HepG2 (cell line): ENCODE results near the gene STAB2. TPM values are rescaled to one million over a fixed set of nuclear protein-coding genes. Genes with fewer than 3 reads are reported as not detected.

Experiments
- ATAC-seq: fragments of 200-7000 bp; cut with Tn5 transposase; 3 replicates; pipeline ENCODE4 v1.9.1; 2020; ENCODE audit warnings: mild to moderate bottlenecking, moderate library complexity
- BruUV-seq: library from RNA; stranded (reverse); fragments of 400-500 nt; replicated peaks from 2 replicates; lab custom pipeline; 2021; lab: Mats Ljungman, UMichigan
- CTCF ChIA-PET: fragments of 300-600 bp; formaldehyde crosslinking; extraction: SDS; loops from one replicate; lab custom pipeline; 2021; ENCODE audit warnings: low total read pairs, inconsistent platforms, low intra/inter-chr PET ratio; lab: Yijun Ruan, JAX
- POLR2A ChIA-PET: fragments of 350-600 bp; sonication (Branson Sonifier 250); formaldehyde crosslinking; loops from one replicate; lab custom pipeline; 2020; ENCODE audit warnings: antibody characterized with exemption, inconsistent platforms; lab: Yijun Ruan, JAX
- DNase-seq: peaks from one replicate; pipeline ENCODE4 v3.0.0-alpha.2; 2015; ENCODE audit warnings: low spot score
- FAIRE-seq: peaks from 3 replicates; lab custom pipeline; 2011; peaks lifted over from hg19 to GRCh38; lab: Jason Lieb, UNC
- H2AFZ ChIP-seq: one replicate; pipeline ENCODE4 v1.6.1; 2011; ENCODE audit warnings: low read length, inconsistent platforms
- H3K27ac ChIP-seq: fragments of 300-600 bp; 3 replicates; pipeline ENCODE4 v1.8.0; 2011; ENCODE audit warnings: mixed run types, mild to moderate bottlenecking, mixed read lengths, low read length, inconsistent platforms; ENCODE audit not compliant: insufficient read depth; ENCODE audit errors: extremely low read length
- H3K27me3 ChIP-seq, 2 experiments: fragments of 200-600 bp in 1 of 2; 2 replicates in 1 of 2; 3 replicates in 1 of 2; pipeline versions ENCODE4 v1.6.0 to v1.8.0; 2011; ENCODE audit warnings: low read length in 2 of 2, mild to moderate bottlenecking in 2 of 2, moderate library complexity in 2 of 2, inconsistent platforms in 1 of 2; ENCODE audit not compliant: insufficient read depth in 2 of 2, control insufficient read depth in 1 of 2
- H3K36me3 ChIP-seq, 2 experiments: fragments of 200-600 bp in 1 of 2; replicated peaks in 1 of 2; 2 replicates in 1 of 2; 3 replicates in 1 of 2; pipeline versions ENCODE4 v1.5.1 to v1.8.0; 2011; ENCODE audit warnings: low read length in 2 of 2, inconsistent platforms in 1 of 2; ENCODE audit not compliant: insufficient read depth in 2 of 2, control insufficient read depth in 1 of 2
- H3K4me1 ChIP-seq: 2 replicates; pipeline ENCODE4 v1.5.1; 2012; ENCODE audit warnings: low read length, inconsistent platforms; ENCODE audit not compliant: insufficient read depth
- H3K4me2 ChIP-seq: 2 replicates; pipeline ENCODE4 v1.6.0; 2011; ENCODE audit warnings: low read depth, low read length, inconsistent platforms
- H3K4me3 ChIP-seq, 3 experiments: fragments of 200-600 bp in 1 of 3; sonication (generic), shearing (Covaris generic) in 1 of 3; replicated peaks in 1 of 3; 2 replicates each; pipeline ENCODE4 v1.5.1; 2011 to 2016; ENCODE audit warnings: low read length in 3 of 3, inconsistent platforms in 2 of 3, low read depth in 2 of 3, mild to moderate bottlenecking in 2 of 3, control low read depth in 1 of 3, mixed read lengths in 1 of 3; ENCODE audit not compliant: insufficient read depth in 1 of 3
- H3K79me2 ChIP-seq: one replicate; pipeline ENCODE4 v1.6.1; 2011; ENCODE audit warnings: low read length, inconsistent platforms; ENCODE audit not compliant: insufficient read depth
- H3K9ac ChIP-seq: 2 replicates; pipeline ENCODE4 v1.6.0; 2011; ENCODE audit warnings: mild to moderate bottlenecking, low read depth, low read length, inconsistent platforms; ENCODE audit not compliant: insufficient read depth
- H3K9me3 ChIP-seq: 2 replicates; pipeline ENCODE4 v1.5.1; 2012; ENCODE audit warnings: mild to moderate bottlenecking, low read length
- H4K20me1 ChIP-seq: 2 replicates; pipeline ENCODE4 v1.6.0; 2011; ENCODE audit warnings: inconsistent platforms, mild to moderate bottlenecking, low read length, moderate library complexity; ENCODE audit not compliant: insufficient read depth
- ARHGAP35 ChIP-seq: sonication (generic); formaldehyde crosslinking; IDR thresholded peaks from 2 replicates; pipeline ENCODE4 v1.9.0; 2022; ENCODE audit warnings: mild to moderate bottlenecking, inconsistent platforms, moderate library complexity, missing genetic modification reagents, borderline replicate concordance
- HCFC1 ChIP-seq: fragments of 150-350 bp; IDR thresholded peaks from 2 replicates; pipeline ENCODE4 v1.6.1; 2014; ENCODE audit warnings: low read depth, low read length
- MZF1 ChIP-seq: sonication (generic); formaldehyde crosslinking; IDR thresholded peaks from 2 replicates; pipeline ENCODE4 v1.8.1; 2023; ENCODE audit warnings: mild to moderate bottlenecking, missing genetic modification reagents, borderline replicate concordance
- SMC3 ChIP-seq: IDR thresholded peaks from 2 replicates; pipeline ENCODE4 v1.6.1; 2011; ENCODE audit warnings: low read length, improper control_type of control experiment
- ZFP36L1 ChIP-seq: sonication (generic); formaldehyde crosslinking; IDR thresholded peaks from 2 replicates; pipeline ENCODE4 v1.8.0; 2022; ENCODE audit warnings: mild to moderate bottlenecking, missing genetic modification reagents, moderate library complexity
- ZNF101 ChIP-seq: sonication (generic); formaldehyde crosslinking; IDR thresholded peaks from 2 replicates; pipeline ENCODE4 v1.4.0; 2020; ENCODE audit warnings: mild to moderate bottlenecking, low read depth, missing genetic modification reagents, borderline replicate concordance
- ZNF549 ChIP-seq: sonication (generic); formaldehyde crosslinking; IDR thresholded peaks from 2 replicates; pipeline ENCODE4 v1.5.0; 2020; ENCODE audit warnings: missing genetic modification reagents
- ZNF557 ChIP-seq: sonication (generic); formaldehyde crosslinking; IDR thresholded peaks from 2 replicates; pipeline ENCODE4 v1.4.0; 2020; ENCODE audit warnings: missing genetic modification reagents
- ZNF598 ChIP-seq: sonication (generic); formaldehyde crosslinking; IDR thresholded peaks from 2 replicates; pipeline ENCODE4 v1.5.1; 2020; ENCODE audit warnings: mild to moderate bottlenecking, missing genetic modification reagents, borderline replicate concordance
- ZNF747 ChIP-seq: sonication (generic); formaldehyde crosslinking; IDR thresholded peaks from 2 replicates; pipeline ENCODE4 v1.8.1; 2023; ENCODE audit warnings: missing genetic modification reagents, mild to moderate bottlenecking, borderline replicate concordance
- WGBS: methylation state at CpG from one replicate; pipeline ENCODE4 v1.1.6; 2017; ENCODE audit warnings: low lambda C conversion rate; 5-methylcytosine and 5-hydroxymethylcytosine counted together
- in situ Hi-C: cut with HindIII; loops from 2 replicates; pipeline ENCODE4 v1.10.0; 2017; ENCODE audit warnings: low pct_unique_long_range_greater_than_20kb; ENCODE audit not compliant: extremely low pct_ligation_motif_present
- intact Hi-C: fragments of 100-400 bp; cut with micrococcal nuclease; formaldehyde crosslinking; loops from one replicate; pipeline ENCODE4 v1.10.0; 2022; ENCODE audit not compliant: unreplicated experiment
- polyA plus RNA-seq, 8 experiments: library from polyadenylated mRNA; depleted of rRNA in 3 of 8; stranded (reverse) in 7 of 8; unstranded in 1 of 8; fragments of >200 nt; fragmentation: Illumina TruSeq in 4 of 8; extraction: Trizol in 4 of 8; gene quantifications; 2 replicates each; pipeline versions ENCODE4 v1.2.1 to v1.2.3, GENCODE V29; 2011 to 2016; ENCODE audit warnings: low read depth in 4 of 8, missing spikeins in 1 of 8, mixed read lengths in 1 of 8; ENCODE audit not compliant: insufficient read depth in 1 of 8
- total RNA-seq, 5 experiments: library from RNA; depleted of rRNA; stranded (reverse); fragments of >200 nt; fragmentation: Illumina TruSeq; extraction: Trizol; gene quantifications; 2 replicates each; pipeline ENCODE4 v1.2.3, GENCODE V29; 2016; ENCODE audit warnings: low read depth in 1 of 5
- TF ChIP-seq, protein P1 (sequence below): sonication (generic); formaldehyde crosslinking; IDR thresholded peaks from 2 replicates; pipeline ENCODE4 v1.5.0; 2020; ENCODE audit warnings: missing genetic modification reagents
- TF ChIP-seq, protein P2 (sequence below): sonication (generic); formaldehyde crosslinking; IDR thresholded peaks from 2 replicates; pipeline ENCODE4 v1.4.0; 2020; ENCODE audit warnings: missing genetic modification reagents, borderline replicate concordance
- TF ChIP-seq, protein P3 (sequence below): sonication (generic); formaldehyde crosslinking; IDR thresholded peaks from 2 replicates; pipeline ENCODE4 v1.4.0; 2020; ENCODE audit warnings: mild to moderate bottlenecking, low read depth, missing genetic modification reagents
- TF ChIP-seq, protein P4 (sequence below): sonication (generic); formaldehyde crosslinking; IDR thresholded peaks from 2 replicates; pipeline ENCODE4 v1.5.0; 2020; ENCODE audit warnings: mild to moderate bottlenecking, missing genetic modification reagents, moderate library complexity

The STAB2 gene
- total and polyA plus RNA-seq, 2 of the 13 experiments (the other 11 are each of a cell fraction or from before 2014, with no cell fraction given), result not detected

DNA sequence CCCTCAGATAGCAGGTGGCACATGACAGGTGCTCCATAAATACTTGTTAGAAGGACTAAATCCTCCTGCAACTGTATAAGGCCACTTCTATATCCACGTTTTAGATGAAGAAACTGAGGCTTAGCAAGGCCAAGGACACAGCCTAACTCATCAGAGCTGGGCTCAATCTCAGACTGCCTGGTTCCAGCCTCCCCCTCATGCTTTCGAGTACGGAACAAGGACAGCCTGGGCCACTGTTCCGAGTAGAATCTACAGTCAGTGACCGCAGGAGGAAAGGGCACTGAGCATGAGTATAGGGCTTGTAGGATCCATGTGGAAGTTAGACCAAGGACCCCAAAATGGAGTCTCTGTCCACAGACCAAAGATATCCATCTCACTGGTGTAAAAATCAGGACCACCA, 169.4 kb downstream of the STAB2 start:
- Histone ChIP-seq H3K27me3 (no peaks in the 10 kb centered on the region), H4K20me1 (no peaks in the 10 kb centered on the region)
- 83% methylated on average over 5 of the region's 5 CpGs for WGBS
- TF ChIP-seq ZNF101 (CRISPR knock-in tag) (no peak), MZF1 (no peak), ZNF747 (no peak), ZNF549 (CRISPR knock-in tag) (no peak), HCFC1 (no peak), SMC3 (no peak), ARHGAP35 (CRISPR knock-in tag) (no peak), ZNF598 (no peak), ZNF557 (CRISPR knock-in tag) (no peak), ZFP36L1 (CRISPR knock-in tag) (no peak)
- TF ChIP-seq, protein P1, sequence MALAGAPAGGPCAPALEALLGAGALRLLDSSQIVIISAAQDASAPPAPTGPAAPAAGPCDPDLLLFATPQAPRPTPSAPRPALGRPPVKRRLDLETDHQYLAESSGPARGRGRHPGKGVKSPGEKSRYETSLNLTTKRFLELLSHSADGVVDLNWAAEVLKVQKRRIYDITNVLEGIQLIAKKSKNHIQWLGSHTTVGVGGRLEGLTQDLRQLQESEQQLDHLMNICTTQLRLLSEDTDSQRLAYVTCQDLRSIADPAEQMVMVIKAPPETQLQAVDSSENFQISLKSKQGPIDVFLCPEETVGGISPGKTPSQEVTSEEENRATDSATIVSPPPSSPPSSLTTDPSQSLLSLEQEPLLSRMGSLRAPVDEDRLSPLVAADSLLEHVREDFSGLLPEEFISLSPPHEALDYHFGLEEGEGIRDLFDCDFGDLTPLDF (CRISPR knock-in tag), result no peak
- TF ChIP-seq, protein P2, sequence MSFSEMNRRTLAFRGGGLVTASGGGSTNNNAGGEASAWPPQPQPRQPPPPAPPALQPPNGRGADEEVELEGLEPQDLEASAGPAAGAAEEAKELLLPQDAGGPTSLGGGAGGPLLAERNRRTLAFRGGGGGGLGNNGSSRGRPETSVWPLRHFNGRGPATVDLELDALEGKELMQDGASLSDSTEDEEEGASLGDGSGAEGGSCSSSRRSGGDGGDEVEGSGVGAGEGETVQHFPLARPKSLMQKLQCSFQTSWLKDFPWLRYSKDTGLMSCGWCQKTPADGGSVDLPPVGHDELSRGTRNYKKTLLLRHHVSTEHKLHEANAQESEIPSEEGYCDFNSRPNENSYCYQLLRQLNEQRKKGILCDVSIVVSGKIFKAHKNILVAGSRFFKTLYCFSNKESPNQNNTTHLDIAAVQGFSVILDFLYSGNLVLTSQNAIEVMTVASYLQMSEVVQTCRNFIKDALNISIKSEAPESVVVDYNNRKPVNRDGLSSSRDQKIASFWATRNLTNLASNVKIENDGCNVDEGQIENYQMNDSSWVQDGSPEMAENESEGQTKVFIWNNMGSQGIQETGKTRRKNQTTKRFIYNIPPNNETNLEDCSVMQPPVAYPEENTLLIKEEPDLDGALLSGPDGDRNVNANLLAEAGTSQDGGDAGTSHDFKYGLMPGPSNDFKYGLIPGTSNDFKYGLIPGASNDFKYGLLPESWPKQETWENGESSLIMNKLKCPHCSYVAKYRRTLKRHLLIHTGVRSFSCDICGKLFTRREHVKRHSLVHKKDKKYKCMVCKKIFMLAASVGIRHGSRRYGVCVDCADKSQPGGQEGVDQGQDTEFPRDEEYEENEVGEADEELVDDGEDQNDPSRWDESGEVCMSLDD (CRISPR knock-in tag), result no peak
- TF ChIP-seq, protein P3, sequence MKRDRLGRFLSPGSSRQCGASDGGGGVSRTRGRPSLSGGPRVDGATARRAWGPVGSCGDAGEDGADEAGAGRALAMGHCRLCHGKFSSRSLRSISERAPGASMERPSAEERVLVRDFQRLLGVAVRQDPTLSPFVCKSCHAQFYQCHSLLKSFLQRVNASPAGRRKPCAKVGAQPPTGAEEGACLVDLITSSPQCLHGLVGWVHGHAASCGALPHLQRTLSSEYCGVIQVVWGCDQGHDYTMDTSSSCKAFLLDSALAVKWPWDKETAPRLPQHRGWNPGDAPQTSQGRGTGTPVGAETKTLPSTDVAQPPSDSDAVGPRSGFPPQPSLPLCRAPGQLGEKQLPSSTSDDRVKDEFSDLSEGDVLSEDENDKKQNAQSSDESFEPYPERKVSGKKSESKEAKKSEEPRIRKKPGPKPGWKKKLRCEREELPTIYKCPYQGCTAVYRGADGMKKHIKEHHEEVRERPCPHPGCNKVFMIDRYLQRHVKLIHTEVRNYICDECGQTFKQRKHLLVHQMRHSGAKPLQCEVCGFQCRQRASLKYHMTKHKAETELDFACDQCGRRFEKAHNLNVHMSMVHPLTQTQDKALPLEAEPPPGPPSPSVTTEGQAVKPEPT (CRISPR knock-in tag), result no peak
- TF ChIP-seq, protein P4, sequence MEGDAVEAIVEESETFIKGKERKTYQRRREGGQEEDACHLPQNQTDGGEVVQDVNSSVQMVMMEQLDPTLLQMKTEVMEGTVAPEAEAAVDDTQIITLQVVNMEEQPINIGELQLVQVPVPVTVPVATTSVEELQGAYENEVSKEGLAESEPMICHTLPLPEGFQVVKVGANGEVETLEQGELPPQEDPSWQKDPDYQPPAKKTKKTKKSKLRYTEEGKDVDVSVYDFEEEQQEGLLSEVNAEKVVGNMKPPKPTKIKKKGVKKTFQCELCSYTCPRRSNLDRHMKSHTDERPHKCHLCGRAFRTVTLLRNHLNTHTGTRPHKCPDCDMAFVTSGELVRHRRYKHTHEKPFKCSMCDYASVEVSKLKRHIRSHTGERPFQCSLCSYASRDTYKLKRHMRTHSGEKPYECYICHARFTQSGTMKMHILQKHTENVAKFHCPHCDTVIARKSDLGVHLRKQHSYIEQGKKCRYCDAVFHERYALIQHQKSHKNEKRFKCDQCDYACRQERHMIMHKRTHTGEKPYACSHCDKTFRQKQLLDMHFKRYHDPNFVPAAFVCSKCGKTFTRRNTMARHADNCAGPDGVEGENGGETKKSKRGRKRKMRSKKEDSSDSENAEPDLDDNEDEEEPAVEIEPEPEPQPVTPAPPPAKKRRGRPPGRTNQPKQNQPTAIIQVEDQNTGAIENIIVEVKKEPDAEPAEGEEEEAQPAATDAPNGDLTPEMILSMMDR, result no peak
- TF ChIP-seq, all 625 proteins: peak for 0
- no peak overlapping the region for H3K4me2 ChIP-seq
- H3K79me2 ChIP-seq, result no peaks in the 10 kb centered on the region
- no peak overlapping the region for H2AFZ ChIP-seq
- POLR2A ChIA-PET, result no interaction called here
- no peak overlapping the region for H3K27ac ChIP-seq
- intact Hi-C loops (no loop called here), in situ Hi-C loops (no loop called here)
- no peak overlapping the region for H3K4me3 ChIP-seq
- FAIRE-seq (no peak), DNase-seq (no peak), ATAC-seq (no peak)
- BruUV-seq, result no TSS peak
- H3K9me3 ChIP-seq, result no peaks in the 10 kb centered on the region
- H3K4me1 ChIP-seq, result no peaks in the 10 kb centered on the region
- no peak overlapping the region for H3K9ac ChIP-seq
- CTCF ChIA-PET, result no interaction called here
- H3K36me3 ChIP-seq, result no peaks in the 10 kb centered on the region
